Hematopoietic multipotent progenitor cell treated with erythropoietin and hydrocortisone succinate and interleukin-3 and kit ligand, for 17 days (in vitro differentiated cells): ENCODE data around the gene RPL29.

Experiments used
- DNase-seq: peaks from one replicate; pipeline ENCODE4 v3.0.0-alpha.2; 2015; ENCODE audit warnings: low spot score

Gene RPL29

GRCh38 chr3:51982352-51982837, 13.3 kb downstream of the RPL29 start:
- peak; percentile 24 for DNase-seq

- no peak for DNase-seq
Observed at GRCh38 chr3:51980253-51980652, 15.4 kb downstream of the RPL29 start.

GRCh38 chr3:51978143-51978502, 17.6 kb downstream of the RPL29 start:
- no peak for DNase-seq

DNA sequence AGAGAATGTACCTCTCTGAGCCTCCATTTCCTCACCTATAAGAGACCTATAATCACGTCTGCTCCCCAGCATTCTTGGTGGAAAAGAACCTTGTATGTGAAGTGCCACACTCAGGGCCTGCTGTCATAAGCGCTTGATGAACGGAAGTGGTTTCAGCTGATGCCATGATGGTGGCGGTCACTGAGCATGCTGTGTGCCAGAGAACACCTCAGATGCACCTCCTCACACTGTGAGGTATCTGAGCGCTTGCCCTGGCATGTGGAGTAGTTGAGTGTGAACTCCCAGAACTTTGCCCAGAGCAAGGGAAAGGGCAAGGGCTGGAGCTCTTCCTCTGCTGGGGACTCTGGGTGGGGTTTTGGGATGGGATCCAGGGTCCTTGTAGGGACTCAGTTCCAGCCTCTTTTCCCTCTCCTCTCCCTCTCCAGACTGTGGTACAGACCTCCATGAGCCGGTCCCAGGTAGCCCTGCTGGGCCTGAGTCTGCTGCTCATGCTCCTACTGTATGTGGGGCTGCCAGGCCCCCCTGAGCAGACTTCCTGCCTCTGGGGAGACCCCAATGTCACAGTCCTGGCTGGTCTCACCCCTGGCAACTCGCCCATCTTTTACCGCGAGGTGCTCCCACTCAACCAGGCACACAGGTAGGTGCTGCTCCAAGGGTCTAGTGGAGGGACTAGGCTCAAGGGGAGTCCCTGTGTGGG, 18.1 kb downstream of the RPL29 start:
- DNase-seq: no peak

DNA sequence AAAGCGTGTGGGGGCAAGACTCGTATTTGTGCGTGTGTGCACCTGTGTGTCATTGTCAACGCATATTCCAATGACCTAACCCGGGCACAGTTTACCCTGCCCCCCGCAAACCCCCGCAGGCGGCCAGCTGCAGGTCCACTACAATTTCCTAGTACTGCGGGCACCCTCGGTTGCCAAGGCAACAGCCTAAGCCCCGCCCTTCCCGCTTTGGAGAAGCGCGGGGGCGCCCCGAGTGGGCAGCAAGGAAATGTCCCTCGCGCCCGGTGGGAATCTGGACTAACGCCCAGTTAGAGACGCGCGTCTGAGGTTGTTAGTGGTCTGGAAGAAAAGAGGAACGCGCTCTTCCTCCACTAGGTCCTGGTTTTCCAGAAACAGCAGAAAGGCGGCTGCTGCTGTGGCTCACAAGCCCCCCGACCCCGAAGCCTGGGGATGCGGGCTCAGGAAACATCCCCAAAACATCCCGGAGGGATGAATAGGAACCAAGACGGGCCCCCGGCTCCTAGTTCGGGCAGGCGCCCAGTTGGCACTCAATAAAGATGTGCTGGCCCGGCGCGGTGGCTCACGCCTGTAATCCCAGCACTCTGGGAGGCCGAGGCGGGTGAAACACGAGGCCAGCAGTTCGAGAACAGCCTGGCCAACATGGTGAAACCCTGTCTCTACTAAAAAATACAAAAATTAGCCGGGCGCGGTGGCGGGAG, 19.7 kb downstream of the RPL29 start:
- DNase-seq: peak; percentile 19

GRCh38 chr3:51974963-51975851, 20.5 kb downstream of the RPL29 start, which contains the start of gene ABHD14A:
Gene ABHD14A (plus strand): TSS chr3:51975064. CDS start chr3:51975136, 72 bp downstream.
- DNase-seq: peak; percentile 69

GRCh38 chr3:51974277-51974962, 21.3 kb downstream of the RPL29 start:
- no peak for DNase-seq

DNA sequence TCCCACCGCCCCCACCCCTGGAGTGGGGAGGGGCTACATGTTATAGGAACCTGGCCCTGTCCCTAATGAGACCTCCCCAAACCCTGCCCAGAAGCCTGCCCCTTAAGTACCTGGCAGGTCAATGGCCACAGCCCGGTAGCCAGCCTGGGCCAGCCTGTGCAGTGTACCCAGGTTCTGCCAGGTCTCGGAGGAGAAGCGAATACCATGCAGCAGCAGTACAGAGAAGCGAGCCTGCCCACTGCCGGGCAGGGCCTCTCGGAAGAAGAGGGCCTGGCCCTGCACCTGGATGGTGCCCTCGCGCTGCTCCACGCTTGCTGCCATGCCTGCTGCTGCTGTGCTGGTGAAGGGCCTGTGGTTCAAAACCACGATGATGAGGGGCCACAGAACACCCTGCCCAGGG, 24.3 kb downstream of the RPL29 start:
- DNase-seq: no peak

DNA sequence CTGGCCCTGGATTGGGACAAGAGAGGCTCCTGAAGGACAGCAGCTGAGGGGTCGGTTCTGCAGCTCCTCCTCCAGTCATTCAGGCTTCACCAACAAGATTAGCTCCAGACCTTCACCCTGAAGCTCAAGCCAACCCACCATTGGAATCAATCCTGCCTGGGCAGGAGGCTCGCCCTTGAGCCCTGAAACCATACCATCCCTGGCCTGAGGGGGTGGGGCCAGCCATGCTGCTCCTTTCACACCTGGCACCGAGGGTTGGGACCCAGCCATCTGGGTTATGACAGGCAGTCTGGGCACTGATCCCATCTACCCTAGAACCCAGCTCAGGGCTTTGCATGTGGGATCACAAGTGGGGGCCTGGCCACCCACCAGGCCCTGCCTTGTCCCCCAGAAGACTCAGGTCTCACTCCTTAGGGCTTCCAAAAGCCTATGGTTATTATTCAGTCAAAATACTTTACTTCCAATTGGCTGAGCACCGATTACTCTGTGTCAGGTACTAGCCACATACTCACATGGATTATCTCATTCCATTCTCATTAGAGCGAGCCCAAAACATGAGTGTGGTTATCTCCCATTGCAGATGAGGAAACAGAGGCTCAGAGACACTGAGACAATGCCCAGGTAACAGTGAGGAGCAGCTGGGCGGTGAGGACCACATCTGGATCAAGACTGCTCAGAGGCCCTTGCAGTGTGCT, 24.9 kb downstream of the RPL29 start:
- DNase-seq: no peak

GRCh38 chr3:51969841-51970240, 25.9 kb downstream of the RPL29 start:
- DNase-seq: no peak

GRCh38 chr3:51968883-51969678, 26.6 kb downstream of the RPL29 start:
- no peak for DNase-seq

GRCh38 chr3:51968170-51968775, 27.4 kb downstream of the RPL29 start:
- DNase-seq: no peak

DNA sequence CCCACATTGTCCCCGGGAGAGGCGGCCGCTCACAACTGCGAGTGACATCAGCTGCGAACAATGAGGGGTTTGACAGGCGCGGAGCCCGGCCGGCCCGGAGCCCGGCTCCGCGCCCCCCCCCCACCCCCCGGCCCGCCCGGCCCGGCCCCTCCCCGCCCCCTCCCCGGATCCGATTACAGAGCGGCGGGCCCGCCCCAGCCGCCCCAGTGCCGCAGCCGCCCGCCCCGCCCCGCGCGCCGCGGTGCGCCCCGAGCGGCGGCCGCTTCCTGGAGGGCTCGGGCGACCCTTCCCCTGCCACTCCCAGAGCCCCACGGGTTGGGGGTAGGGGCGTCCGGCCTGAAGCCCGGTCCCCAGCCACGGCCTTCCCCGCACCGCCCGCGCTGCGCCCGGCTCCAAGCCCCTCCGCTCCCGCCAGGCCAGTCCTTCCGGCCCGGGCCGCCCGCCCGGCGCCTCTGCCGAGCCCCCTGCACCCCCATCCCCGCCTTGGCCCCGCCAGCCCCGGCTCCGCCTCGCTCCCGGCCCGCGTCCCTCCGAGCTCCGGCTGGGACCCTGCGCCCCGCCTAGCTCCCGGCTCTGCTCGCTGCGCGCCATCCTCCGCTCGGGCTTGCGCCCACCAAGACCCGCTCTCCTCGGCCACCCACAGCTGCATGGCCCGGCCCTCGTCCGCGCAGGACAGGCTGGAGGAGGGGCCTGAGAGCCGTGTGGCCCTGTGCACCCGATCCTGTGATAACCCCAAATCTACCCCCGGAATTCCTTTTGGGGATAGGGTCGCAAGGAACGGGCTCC, 28.1 kb downstream of the RPL29 start, which contains the start of gene PCBP4:
TSS of gene PCBP4 (minus strand) at position 71 of the 786 bp plus-strand sequence. CDS start 6,214 bp downstream, outside the sequence.
- DNase-seq: no peak

GRCh38 chr3:51966922-51967383, 28.7 kb downstream of the RPL29 start:
- DNase-seq: no peak

GRCh38 chr3:51966486-51966885, 29.2 kb downstream of the RPL29 start:
- DNase-seq: no peak

DNA sequence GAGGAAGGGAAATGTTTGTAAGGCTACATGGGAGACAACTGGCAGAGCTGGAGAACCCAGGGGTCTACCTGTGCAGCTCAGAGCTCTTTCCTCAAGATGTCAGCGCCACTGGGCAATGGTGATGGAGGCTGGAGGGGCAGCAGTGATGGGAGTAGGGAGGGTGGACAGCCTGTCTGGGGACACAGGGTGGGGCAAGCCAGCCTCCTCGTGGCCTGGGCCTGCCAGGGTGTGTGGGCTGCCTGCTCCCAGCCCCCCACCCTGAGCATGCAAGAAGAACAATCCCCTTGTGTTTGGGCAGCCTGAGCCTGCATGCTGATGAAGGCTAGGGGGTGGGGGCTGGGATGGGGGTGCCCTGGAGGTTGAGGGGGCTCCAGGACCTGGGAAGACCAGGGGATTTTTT, 29.7 kb downstream of the RPL29 start:
- DNase-seq: no peak

- DNase-seq: no peak
Observed at GRCh38 chr3:51964521-51964920, 31.2 kb downstream of the RPL29 start.

GRCh38 chr3:51963951-51964451, 31.7 kb downstream of the RPL29 start:
- DNase-seq: no peak
